ENCODE results near the gene FOXC1.

DNA sequence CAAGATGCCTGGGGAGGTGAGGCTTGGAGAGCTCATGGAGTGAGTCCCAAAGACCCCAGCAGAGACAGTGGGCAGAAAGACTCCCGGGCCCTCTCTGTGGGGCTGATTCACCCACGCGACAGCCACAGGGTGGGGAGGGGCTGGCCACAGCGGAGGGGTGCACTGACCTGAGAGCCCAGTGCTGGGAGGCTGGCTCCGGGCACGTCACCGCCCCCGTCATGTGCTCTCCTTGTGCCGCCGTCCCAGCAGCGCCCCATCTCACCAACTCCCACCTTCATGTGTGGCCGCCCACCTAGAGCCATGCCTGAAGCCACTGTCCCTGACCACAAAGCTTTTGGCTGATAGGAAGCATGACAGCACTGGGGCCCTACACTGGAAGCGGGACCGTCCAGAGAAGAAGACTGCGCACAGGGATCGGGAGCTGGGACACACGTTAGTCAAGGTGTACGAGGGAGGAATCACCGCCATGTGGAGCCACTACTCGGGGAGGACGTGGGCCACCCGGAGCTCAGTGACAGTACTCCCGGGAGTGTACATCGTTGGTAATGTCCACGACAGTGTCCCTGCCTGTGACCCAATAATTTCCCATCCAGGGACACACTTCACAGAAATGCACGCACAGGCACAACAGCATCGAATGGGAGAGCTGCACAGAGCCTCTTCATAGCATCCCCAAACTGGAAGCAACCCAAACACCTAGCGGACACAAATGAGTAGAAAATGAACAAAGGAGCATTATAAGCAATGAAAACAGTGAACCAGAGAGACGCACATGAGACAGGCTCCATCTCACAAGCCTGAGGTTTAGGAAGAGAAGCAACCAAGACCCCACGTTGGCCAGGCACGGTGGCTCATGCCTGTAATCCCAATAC is 28.4 kb upstream of the FOXC1 start:
- TF ChIP-seq CTCF (IDR thresholded peaks at IDR 0.05 in 4 of 5, conservative IDR thresholded peaks at IDR 0.05 in 1 of 5), result no peak
- no peak for TF ChIP-seq POLR2A (IDR thresholded peaks at IDR 0.05)
